K562 treated with DMSO at 1 percent for 24 hours (cell line): ENCODE data around the gene RPL31. TPM values are rescaled to one million over a fixed set of nuclear protein-coding genes. Genes with fewer than 3 reads are reported as not detected.

ENCODE experiments used
- total RNA-seq: library from RNA; unstranded; fragments of 300-600 nt; gene quantifications from 2 replicates; pipeline ENCODE4 v1.2.3, GENCODE V29; 2022; ENCODE audit warnings: low read depth; ENCODE audit not compliant: insufficient read depth

Gene RPL31
- total RNA-seq = 5,383 and 5,944 TPM in 2 replicates

DNA sequence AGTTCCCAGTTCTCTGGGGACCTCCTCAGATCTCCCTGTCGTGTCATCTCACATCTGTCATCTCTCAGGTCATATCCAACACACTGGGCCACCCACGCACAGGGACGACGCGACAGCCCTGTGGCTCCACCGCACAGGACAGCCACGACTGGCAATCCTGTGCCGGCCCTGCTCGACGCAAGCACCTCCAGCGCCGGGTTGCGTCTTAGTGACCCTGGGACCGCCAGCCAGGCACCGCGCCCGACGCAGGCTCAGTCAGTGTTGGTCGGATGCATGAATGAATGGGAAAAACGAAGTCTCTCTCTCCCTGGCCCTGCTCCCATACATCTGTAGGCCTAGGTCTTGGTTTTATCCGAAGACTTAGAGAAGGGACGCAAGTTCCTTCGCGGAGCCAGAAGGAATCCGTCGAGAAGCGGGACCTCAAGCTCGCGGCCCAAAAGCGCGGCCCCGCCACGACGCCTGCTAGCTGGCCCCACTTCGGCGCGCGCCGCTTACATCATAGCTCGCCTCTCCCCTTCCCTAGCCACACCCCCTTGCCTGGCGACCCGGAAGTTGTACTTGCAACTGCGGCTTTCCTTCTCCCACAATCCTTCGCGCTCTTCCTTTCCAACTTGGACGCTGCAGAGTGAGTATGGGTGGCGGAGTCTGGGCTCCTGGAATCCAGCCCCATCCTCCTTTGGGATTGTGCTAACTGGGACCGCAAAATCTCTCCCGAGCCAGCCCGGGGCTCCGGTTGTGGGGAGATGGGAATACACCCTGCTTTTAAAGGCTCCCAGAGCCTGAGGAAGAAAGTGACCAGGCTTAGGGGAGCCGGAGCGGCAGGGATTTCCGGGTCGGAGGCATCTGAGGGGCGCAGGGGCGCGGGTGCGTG is at the start of gene RPL31:
TSS of gene RPL31 (plus strand) at position 599 of the 871 bp plus-strand sequence. CDS start 413 bp downstream, outside the sequence.

Other genes starting within 250 kb of the RPL31 start
- gene NPAS2, start 182.2 kb upstream of the RPL31 start, total RNA-seq = not detected in 2 replicates
- gene TBC1D8, start 149.1 kb downstream of the RPL31 start, total RNA-seq = 3.6 and 5.3 TPM in 2 replicates